Transverse colon (tissue), 3 donors: ENCODE results near the gene TRAM2.

Experiments
- CTCF ChIP-seq, 5 experiments: fragments of 200-600 bp in 3 of 5; fragments of 450-650 bp in 2 of 5; sonication (generic) in 3 of 5; IDR thresholded peaks; 1 replicate in 2 of 5; 2 replicates in 3 of 5; pipeline ENCODE4 v1.5.1; 2016 to 2017; ENCODE audit warnings: antibody characterized with exemption in 5 of 5, inconsistent platforms in 3 of 5, mild to moderate bottlenecking in 2 of 5, moderate library complexity in 1 of 5
- EP300 ChIP-seq: sonication (generic); formaldehyde crosslinking; IDR thresholded peaks from one replicate; pipeline ENCODE4 v1.6.1; 2017; ENCODE audit warnings: antibody characterized with exemption, low read depth
- POLR2A ChIP-seq: fragments of 450-650 bp; IDR thresholded peaks from one replicate; pipeline ENCODE4 v1.6.1; 2016; ENCODE audit warnings: antibody characterized with exemption, mild to moderate bottlenecking, moderate library complexity

GRCh38 chr6:52535711-52536423 lies 41.0 kb downstream of the TRAM2 start:
- TF ChIP-seq CTCF (IDR thresholded peaks at IDR 0.05) (no peak), POLR2A (no peak), EP300 (no peak)
